ENCODE measurements around the gene CIAO2A. TPM values are rescaled to one million over a fixed set of nuclear protein-coding genes. Genes with fewer than 3 reads are reported as not detected.

Gene CIAO2A
- total RNA-seq, 1 experiment from 2014 or later, result 74.4 TPM

GRCh38 chr15:64127521-64128270 lies 34.1 kb upstream of the CIAO2A start:
- no peak for DNase-seq

More at GRCh38 chr15:64127521-64128270, 34.1 kb upstream of the CIAO2A start:
- H3K79me1 ChIP-seq (ENCODE audit: insufficient read depth, low read depth, low read length, poor library complexity, severe bottlenecking), result no peaks in the 10 kb centered on the region
- H2BK120ac ChIP-seq (ENCODE audit: low read depth, low read length, poor library complexity, severe bottlenecking), result no peak overlapping the region
- H3K56ac ChIP-seq (ENCODE audit: insufficient read length, low read depth, low read length), result no peak overlapping the region
- no peak overlapping the region for H3K4ac ChIP-seq (ENCODE audit: low read depth, low read length)
- no peaks in the 10 kb centered on the region for H3K9me3 Mint-ChIP-seq
- no CpG with 5 or more reads among the region's 6 CpGs for WGBS (ENCODE audit: extremely low coverage, insufficient read length, low lambda C conversion rate)
- no peak overlapping the region for H4K91ac ChIP-seq (ENCODE audit: insufficient read length, low read depth, low read length)
- no peak for TF ChIP-seq CTCF (conservative IDR thresholded peaks at IDR 0.05)
- no peak overlapping the region for H2AFZ ChIP-seq (ENCODE audit: low read length)
- no peak overlapping the region for H2BK5ac ChIP-seq (ENCODE audit: insufficient read length, low read length)
- H3K27ac Mint-ChIP-seq, result no peak overlapping the region
- no peak overlapping the region for H3K4me3 Mint-ChIP-seq
- no peak overlapping the region for H2BK15ac ChIP-seq (ENCODE audit: low read depth, low read length)
- H3T11ph ChIP-seq (ENCODE audit: low read length), result no peak overlapping the region
- no peaks in the 10 kb centered on the region for H3K79me2 ChIP-seq (ENCODE audit: insufficient read depth, low read length)
- H3K27me3 Mint-ChIP-seq (ENCODE audit: low read depth), result no peaks in the 10 kb centered on the region
- peaks cover 15 to 71% (median 63%) of the 10 kb centered on the region in 3 experiments; a peak in 6 of 7 replicates for H3K36me3 Mint-ChIP-seq (ENCODE audit: insufficient read depth in 1 of 3, low read depth in 3 of 3)
- no peak overlapping the region for H3K27ac ChIP-seq (ENCODE audit: insufficient read length, low read depth, low read length)
- no peaks in the 10 kb centered on the region for H4K20me1 ChIP-seq (ENCODE audit: control insufficient read depth, insufficient read depth, insufficient read length)
- H3K14ac ChIP-seq (ENCODE audit: insufficient read depth, low read length), result no peak overlapping the region
- H2AK5ac ChIP-seq (ENCODE audit: insufficient read length, low read length), result no peak overlapping the region
- no peak overlapping the region for H3K18ac ChIP-seq (ENCODE audit: insufficient read length, low read depth, low read length)
- H3K9me3 ChIP-seq (ENCODE audit: control insufficient read depth, low read depth, low read length), result no peaks in the 10 kb centered on the region
- H4K8ac ChIP-seq (replicated peaks; ENCODE audit: insufficient read length, low read depth, low read length), result no peak overlapping the region
- H3K4me1 Mint-ChIP-seq, result no peaks in the 10 kb centered on the region
- H3K9ac ChIP-seq (ENCODE audit: extremely low read depth, insufficient read length, low read length), result no peak overlapping the region
- no peak overlapping the region for H3K23ac ChIP-seq (ENCODE audit: insufficient read length, low read depth, low read length)
- no peak overlapping the region for H4K5ac ChIP-seq (ENCODE audit: insufficient read length, low read depth, low read length)
- no peaks in the 10 kb centered on the region for H3K23me2 ChIP-seq (ENCODE audit: insufficient read length, low read depth, low read length, poor library complexity, severe bottlenecking)
- no peak overlapping the region for H2BK12ac ChIP-seq (ENCODE audit: insufficient read length, low read depth, low read length)
- H2BK20ac ChIP-seq (ENCODE audit: low read depth, low read length, poor library complexity, severe bottlenecking), result no peak overlapping the region
- H3K4me1 ChIP-seq (ENCODE audit: insufficient read depth, low read length), result no peaks in the 10 kb centered on the region
- no peaks in the 10 kb centered on the region for H3K27me3 ChIP-seq (ENCODE audit: insufficient read depth, low read length)
- H3K4me2 ChIP-seq (ENCODE audit: insufficient read depth, insufficient read length, low read length), result no peak overlapping the region

Measured in H9 (cell line).